Esophagus muscularis mucosa (tissue), 4 donors: ENCODE data around the gene ABHD16B.

ENCODE experiments used
- CTCF ChIP-seq, 3 experiments: fragments of 200-600 bp in 2 of 3; fragments of 450-650 bp in 1 of 3; sonication (generic) in 2 of 3; IDR thresholded peaks; one replicate each; pipeline ENCODE4 v1.5.1; 2017 to 2019; ENCODE audit warnings: antibody characterized with exemption in 3 of 3, mild to moderate bottlenecking in 2 of 3, moderate library complexity in 1 of 3
- EP300 ChIP-seq: sonication (generic); formaldehyde crosslinking; IDR thresholded peaks from one replicate; pipeline ENCODE4 v1.6.1; 2017; ENCODE audit warnings: antibody characterized with exemption
- POLR2A ChIP-seq: fragments of 450-650 bp; IDR thresholded peaks from one replicate; pipeline ENCODE4 v1.6.1; 2017; ENCODE audit warnings: antibody characterized with exemption, moderate library complexity, mild to moderate bottlenecking, low read depth
- POLR2AphosphoS5 ChIP-seq, 2 donors: sonication (generic); formaldehyde crosslinking; IDR thresholded peaks; one replicate each; pipeline ENCODE4 v1.6.1; 2017; ENCODE audit warnings: antibody characterized with exemption in 2 of 2

- no peak for TF ChIP-seq POLR2A
- no peak for TF ChIP-seq EP300
- TF ChIP-seq CTCF (IDR thresholded peaks at IDR 0.05): no peak
- TF ChIP-seq POLR2AphosphoS5 (IDR thresholded peaks at IDR 0.05): no peak
These were observed 13.0 kb upstream of the ABHD16B start for GRCh38 chr20:63848003-63848911.
